Measurements from ENCODE around the gene F9. TPM values are rescaled to one million over a fixed set of nuclear protein-coding genes. Genes with fewer than 3 reads are reported as not detected.

Gene F9
- total RNA-seq, 6 experiments from 2014 or later, result 266 to 568 (median 407) TPM

- H3K27ac ChIP-seq, result no peak overlapping the region
- TF ChIP-seq POLR2A (IDR thresholded peaks at IDR 0.05) (no peak), CTCF (IDR thresholded peaks at IDR 0.05) (no peak)
- no peaks in the 10 kb centered on the region for H3K27me3 ChIP-seq
- DNase-seq, result no peak
- no peak overlapping the region for H3K4me3 ChIP-seq
- ATAC-seq, result no peak
- intact Hi-C loops (cut with DNase I), result no loop called here
- peaks cover 0 to 14% (median 3%) of the 10 kb centered on the region in 4 donors for H3K36me3 ChIP-seq
- no peaks in the 10 kb centered on the region for H3K9me3 ChIP-seq
- H3K4me1 ChIP-seq, result no peaks in the 10 kb centered on the region
Observed at GRCh38 chrX:139554376-139554775, 23.8 kb downstream of the F9 start.

GRCh38 chrX:139554991-139555675 is 24.6 kb downstream of the F9 start:
- H3K27ac ChIP-seq, result peak overlapping the region in 1 of 3 donors; percentile 20
- DNase-seq, result no peak
- H3K4me3 ChIP-seq, result no peak overlapping the region
- no peaks in the 10 kb centered on the region for H3K9me3 ChIP-seq
- TF ChIP-seq POLR2A (IDR thresholded peaks at IDR 0.05) (no peak), CTCF (IDR thresholded peaks at IDR 0.05) (no peak)
- intact Hi-C loops (cut with DNase I), result no loop called here
- H3K4me1 ChIP-seq, result no peaks in the 10 kb centered on the region
- ATAC-seq, result peak; percentile 26 to 73 (median 56)
- H3K27me3 ChIP-seq, result no peaks in the 10 kb centered on the region
- whole genome bisulfite sequencing (ENCODE audit: insufficient coverage, low coverage, low lambda C conversion rate, missing lambda C conversion rate), result 72% methylated on average over 16 of the region's 26 CpGs
- H3K36me3 ChIP-seq, result peaks cover 0 to 14% (median 3%) of the 10 kb centered on the region in 4 donors

- Histone ChIP-seq H3K27me3 (no peaks in the 10 kb centered on the region), H3K36me3 (peaks cover 0 to 19% (median 0%) of the 10 kb centered on the region in 4 donors), H3K9me3 (no peaks in the 10 kb centered on the region), H3K27ac (no peak overlapping the region), H3K4me1 (no peaks in the 10 kb centered on the region), H3K4me3 (no peak overlapping the region)
- ATAC-seq, result peak; percentile 82 to 94 (median 86)
- no peak for DNase-seq
- 15% methylated on average over 7 of the region's 9 CpGs for WGBS (ENCODE audit: insufficient coverage, low coverage, low lambda C conversion rate, missing lambda C conversion rate)
- intact Hi-C loops (cut with DNase I), result loop anchor here in 1 of 2 donors (10.0 kb wide), 1 partner anchor 85 kb away; no protein-coding TSS in a partner anchor
- TF ChIP-seq CTCF (IDR thresholded peaks at IDR 0.05) (peak; percentile 61 to 67 (median 66)), POLR2A (IDR thresholded peaks at IDR 0.05) (no peak)
Observed at GRCh38 chrX:139559383-139560042, 29.0 kb downstream of the F9 start.

GRCh38 chrX:139560221-139560620 is 29.7 kb downstream of the F9 start:
- H3K4me1 ChIP-seq, result no peaks in the 10 kb centered on the region
- H3K4me3 ChIP-seq, result no peak overlapping the region
- H3K27ac ChIP-seq, result no peak overlapping the region
- intact Hi-C loops (cut with DNase I), result loop anchor here in 1 of 2 donors (10.0 kb wide), 1 partner anchor 85 kb away; no protein-coding TSS in a partner anchor
- DNase-seq, result no peak
- TF ChIP-seq POLR2A (IDR thresholded peaks at IDR 0.05) (no peak), CTCF (IDR thresholded peaks at IDR 0.05) (no peak)
- H3K36me3 ChIP-seq, result peaks cover 0 to 19% (median 0%) of the 10 kb centered on the region in 4 donors
- ATAC-seq, result no peak
- no peaks in the 10 kb centered on the region for H3K9me3 ChIP-seq
- no peaks in the 10 kb centered on the region for H3K27me3 ChIP-seq

All from right lobe of liver (tissue), 6 donors.